ENCODE results near the gene FBN3. TPM values are rescaled to one million over a fixed set of nuclear protein-coding genes. Genes with fewer than 3 reads are reported as not detected.
"Not testable (repeated sequence)": the region's sequence is repeated elsewhere in the genome, so short reads cannot be mapped to it uniquely, and the experiment has no call there.

FBN3 gene
- total and polyA plus RNA-seq, 2 donors (not counting 1 experiment from before 2014, with no cell fraction given), result not detected

GRCh38 chr19:8105471-8105870 is 43.9 kb downstream of the FBN3 start:
- DNase-seq (no peak), ATAC-seq (ENCODE audit: low read depth) (no peak)
- WGBS (ENCODE audit: insufficient coverage), result no CpG with 5 or more reads among the region's 2 CpGs
- Mint-ChIP-seq H3K27me3 (peaks cover 23% of the 10 kb centered on the region), H3K27ac (no peak overlapping the region), H3K4me3 (no peak overlapping the region), H3K9me3 (ENCODE audit: insufficient read depth) (no peaks in the 10 kb centered on the region), H3K4me1 (no peaks in the 10 kb centered on the region)
- TF ChIP-seq, protein P1, sequence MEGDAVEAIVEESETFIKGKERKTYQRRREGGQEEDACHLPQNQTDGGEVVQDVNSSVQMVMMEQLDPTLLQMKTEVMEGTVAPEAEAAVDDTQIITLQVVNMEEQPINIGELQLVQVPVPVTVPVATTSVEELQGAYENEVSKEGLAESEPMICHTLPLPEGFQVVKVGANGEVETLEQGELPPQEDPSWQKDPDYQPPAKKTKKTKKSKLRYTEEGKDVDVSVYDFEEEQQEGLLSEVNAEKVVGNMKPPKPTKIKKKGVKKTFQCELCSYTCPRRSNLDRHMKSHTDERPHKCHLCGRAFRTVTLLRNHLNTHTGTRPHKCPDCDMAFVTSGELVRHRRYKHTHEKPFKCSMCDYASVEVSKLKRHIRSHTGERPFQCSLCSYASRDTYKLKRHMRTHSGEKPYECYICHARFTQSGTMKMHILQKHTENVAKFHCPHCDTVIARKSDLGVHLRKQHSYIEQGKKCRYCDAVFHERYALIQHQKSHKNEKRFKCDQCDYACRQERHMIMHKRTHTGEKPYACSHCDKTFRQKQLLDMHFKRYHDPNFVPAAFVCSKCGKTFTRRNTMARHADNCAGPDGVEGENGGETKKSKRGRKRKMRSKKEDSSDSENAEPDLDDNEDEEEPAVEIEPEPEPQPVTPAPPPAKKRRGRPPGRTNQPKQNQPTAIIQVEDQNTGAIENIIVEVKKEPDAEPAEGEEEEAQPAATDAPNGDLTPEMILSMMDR (IDR thresholded peaks at IDR 0.05), result no peak
- TF ChIP-seq EZH2 (IDR thresholded peaks at IDR 0.05; ENCODE audit: borderline replicate concordance, insufficient read depth, low read depth, low read length, poor library complexity, severe bottlenecking), result no peak
- Histone ChIP-seq H3K27me3 (replicated peaks in 1 of 4; ENCODE audit: control extremely low read depth in 1 of 4, control insufficient read depth in 3 of 4, insufficient read depth in 4 of 4, low read length in 3 of 4) (peaks cover 0 to 8% (median 2%) of the 10 kb centered on the region in 4 experiments), H3K27ac (ENCODE audit: low read length in 2 of 2) (no peak overlapping the region), H3K9ac (ENCODE audit: low read length) (no peak overlapping the region), H3K4me2 (replicated peaks; ENCODE audit: low read depth, low read length, poor library complexity, severe bottlenecking) (no peak overlapping the region), H3K79me2 (ENCODE audit: control insufficient read depth, insufficient read depth, low read length) (no peaks in the 10 kb centered on the region), H3K9me3 (ENCODE audit: control extremely low read depth in 1 of 3, control insufficient read depth in 2 of 3, insufficient read depth in 1 of 3, low read length in 2 of 3) (peaks cover 0 to 38% (median 5%) of the 10 kb centered on the region in 3 donors), H3K4me3 (ENCODE audit: control extremely low read depth in 1 of 5, extremely low read depth in 1 of 5, insufficient read depth in 1 of 5, low read depth in 2 of 5, low read length in 4 of 5) (no peak overlapping the region), H2AFZ (ENCODE audit: insufficient read depth, low read depth, low read length, poor library complexity, severe bottlenecking) (no peak overlapping the region), H3K36me3 (replicated peaks in 1 of 2; ENCODE audit: control extremely low read depth in 1 of 2, control insufficient read depth in 1 of 2, extremely low read depth in 1 of 2, insufficient read depth in 2 of 2, low read length in 1 of 2) (no peaks in the 10 kb centered on the region), H4K20me1 (ENCODE audit: control insufficient read depth, insufficient read depth, low read length, poor library complexity, severe bottlenecking) (no peaks in the 10 kb centered on the region), H3K4me1 (ENCODE audit: control insufficient read depth in 2 of 2, insufficient read depth in 2 of 2, low read length in 2 of 2) (no peaks in the 10 kb centered on the region)
- CTCF ChIA-PET, result no interaction called here
- intact Hi-C loops (cut with micrococcal nuclease), result no loop called here
- POLR2A ChIA-PET, result no interaction called here

DNA sequence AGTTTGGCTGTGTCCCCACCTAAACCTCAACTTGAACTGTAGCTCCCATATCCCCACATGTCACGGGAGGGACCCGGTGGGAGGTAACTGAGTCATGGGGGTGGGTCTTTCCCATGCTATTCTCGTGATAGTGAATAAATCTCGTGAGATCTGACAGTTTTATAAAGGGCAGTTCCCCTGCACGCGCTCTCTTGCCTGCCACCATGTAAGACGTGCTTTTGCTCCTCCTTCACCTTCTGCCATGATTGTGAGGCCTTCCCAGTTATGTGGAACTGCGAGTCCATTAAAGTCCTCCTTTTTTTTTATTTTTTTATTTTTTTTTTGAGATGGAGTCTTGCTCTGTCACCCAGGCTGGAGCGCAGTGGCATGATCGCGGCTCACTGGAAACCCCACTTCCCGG is 47.5 kb downstream of the FBN3 start:
- H3K4me3 Mint-ChIP-seq; ATAC-seq (ENCODE audit: low read depth); H3K9ac ChIP-seq (ENCODE audit: low read length); H3K4me2 ChIP-seq (replicated peaks; ENCODE audit: low read depth, low read length, poor library complexity, severe bottlenecking); H3K9me3 Mint-ChIP-seq (ENCODE audit: insufficient read depth); H3K27ac ChIP-seq (ENCODE audit: low read length in 2 of 2); DNase-seq; H3K27me3 ChIP-seq (replicated peaks in 1 of 4; ENCODE audit: control extremely low read depth in 1 of 4, control insufficient read depth in 3 of 4, insufficient read depth in 4 of 4, low read length in 3 of 4); H3K36me3 ChIP-seq (replicated peaks in 1 of 2; ENCODE audit: control extremely low read depth in 1 of 2, control insufficient read depth in 1 of 2, extremely low read depth in 1 of 2, insufficient read depth in 2 of 2, low read length in 1 of 2); POLR2A ChIA-PET; H4K20me1 ChIP-seq (ENCODE audit: control insufficient read depth, insufficient read depth, low read length, poor library complexity, severe bottlenecking); H2AFZ ChIP-seq (ENCODE audit: insufficient read depth, low read depth, low read length, poor library complexity, severe bottlenecking); H3K79me2 ChIP-seq (ENCODE audit: control insufficient read depth, insufficient read depth, low read length); H3K27ac Mint-ChIP-seq; H3K4me1 Mint-ChIP-seq; intact Hi-C loops (cut with micrococcal nuclease); H3K4me3 ChIP-seq (ENCODE audit: control extremely low read depth in 1 of 5, extremely low read depth in 1 of 5, insufficient read depth in 1 of 5, low read depth in 2 of 5, low read length in 4 of 5); H3K4me1 ChIP-seq (ENCODE audit: control insufficient read depth in 2 of 2, insufficient read depth in 2 of 2, low read length in 2 of 2): not testable (repeated sequence)
- peaks cover 21% of the 10 kb centered on the region for H3K27me3 Mint-ChIP-seq
- 86% methylated on average over 9 of the region's 12 CpGs for WGBS (ENCODE audit: insufficient coverage)
- CTCF ChIA-PET, result interaction anchor here (0.6 kb wide), 1 partner anchor 151 kb away, joined by 3 read pairs; no protein-coding TSS in a partner anchor
- peaks cover 0 to 23% (median 4%) of the 10 kb centered on the region in 3 donors for H3K9me3 ChIP-seq (ENCODE audit: control extremely low read depth in 1 of 3, control insufficient read depth in 2 of 3, insufficient read depth in 1 of 3, low read length in 2 of 3)

All from B cell (primary cell).